ENCODE results near the gene DDX60. TPM values are rescaled to one million over a fixed set of nuclear protein-coding genes. Genes with fewer than 3 reads are reported as not detected.

The DDX60 gene
- total and polyA plus RNA-seq, 4 donors: 2.9 to 11.3 (median 7.0) TPM

DNA sequence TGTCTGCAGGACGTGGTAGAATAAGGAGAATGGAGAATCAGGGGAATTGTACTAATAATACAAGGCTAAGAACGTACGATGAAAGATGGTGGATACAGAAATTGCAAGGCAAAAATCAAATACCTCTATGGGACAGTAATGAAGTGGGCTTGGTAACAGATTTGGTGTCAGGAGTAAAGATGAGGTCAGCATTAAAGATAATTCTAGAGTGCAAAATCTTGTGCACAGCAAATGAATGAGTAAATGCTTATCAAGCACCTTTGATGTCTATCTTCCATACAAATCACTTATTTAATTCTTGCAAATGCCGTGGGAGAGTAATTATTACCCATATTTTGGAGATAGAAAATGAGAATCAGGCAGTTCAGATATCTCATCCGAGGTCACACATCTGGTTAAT is 70.9 kb downstream of the DDX60 start:
- TF ChIP-seq, protein P1, sequence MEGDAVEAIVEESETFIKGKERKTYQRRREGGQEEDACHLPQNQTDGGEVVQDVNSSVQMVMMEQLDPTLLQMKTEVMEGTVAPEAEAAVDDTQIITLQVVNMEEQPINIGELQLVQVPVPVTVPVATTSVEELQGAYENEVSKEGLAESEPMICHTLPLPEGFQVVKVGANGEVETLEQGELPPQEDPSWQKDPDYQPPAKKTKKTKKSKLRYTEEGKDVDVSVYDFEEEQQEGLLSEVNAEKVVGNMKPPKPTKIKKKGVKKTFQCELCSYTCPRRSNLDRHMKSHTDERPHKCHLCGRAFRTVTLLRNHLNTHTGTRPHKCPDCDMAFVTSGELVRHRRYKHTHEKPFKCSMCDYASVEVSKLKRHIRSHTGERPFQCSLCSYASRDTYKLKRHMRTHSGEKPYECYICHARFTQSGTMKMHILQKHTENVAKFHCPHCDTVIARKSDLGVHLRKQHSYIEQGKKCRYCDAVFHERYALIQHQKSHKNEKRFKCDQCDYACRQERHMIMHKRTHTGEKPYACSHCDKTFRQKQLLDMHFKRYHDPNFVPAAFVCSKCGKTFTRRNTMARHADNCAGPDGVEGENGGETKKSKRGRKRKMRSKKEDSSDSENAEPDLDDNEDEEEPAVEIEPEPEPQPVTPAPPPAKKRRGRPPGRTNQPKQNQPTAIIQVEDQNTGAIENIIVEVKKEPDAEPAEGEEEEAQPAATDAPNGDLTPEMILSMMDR (IDR thresholded peaks at IDR 0.05; ENCODE audit: low read depth, low read length, missing input control): no peak
- TF ChIP-seq JUND (IDR thresholded peaks at IDR 0.05) (no peak), RAD21 (IDR thresholded peaks at IDR 0.05) (no peak), SP1 (IDR thresholded peaks at IDR 0.05) (no peak), GABPA (IDR thresholded peaks at IDR 0.05 in 1 of 2, conservative IDR thresholded peaks at IDR 0.05 in 1 of 2) (no peak), HNF4G (IDR thresholded peaks at IDR 0.05) (no peak), FOXA1 (IDR thresholded peaks at IDR 0.05) (no peak), YY1 (IDR thresholded peaks at IDR 0.05) (no peak), FOXA2 (IDR thresholded peaks at IDR 0.05) (no peak), HNF4A (conservative IDR thresholded peaks at IDR 0.05) (no peak), NR2F2 (IDR thresholded peaks at IDR 0.05) (no peak), REST (IDR thresholded peaks at IDR 0.05) (no peak), RXRA (IDR thresholded peaks at IDR 0.05) (no peak), ZBTB33 (IDR thresholded peaks at IDR 0.05) (no peak)
- TF ChIP-seq, protein P2, sequence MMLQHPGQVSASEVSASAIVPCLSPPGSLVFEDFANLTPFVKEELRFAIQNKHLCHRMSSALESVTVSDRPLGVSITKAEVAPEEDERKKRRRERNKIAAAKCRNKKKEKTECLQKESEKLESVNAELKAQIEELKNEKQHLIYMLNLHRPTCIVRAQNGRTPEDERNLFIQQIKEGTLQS (IDR thresholded peaks at IDR 0.05): no peak
- TF ChIP-seq, protein P3, sequence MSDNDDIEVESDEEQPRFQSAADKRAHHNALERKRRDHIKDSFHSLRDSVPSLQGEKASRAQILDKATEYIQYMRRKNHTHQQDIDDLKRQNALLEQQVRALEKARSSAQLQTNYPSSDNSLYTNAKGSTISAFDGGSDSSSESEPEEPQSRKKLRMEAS (IDR thresholded peaks at IDR 0.05): no peak
- H3K9ac ChIP-seq (ENCODE audit: low read depth in 1 of 2, low read length in 2 of 2): no peak overlapping the region
- H3K36me3 ChIP-seq (ENCODE audit: control insufficient read depth in 4 of 4, insufficient read depth in 3 of 4, low read depth in 1 of 4, low read length in 3 of 4): peaks cover 5 to 45% (median 18%) of the 10 kb centered on the region in 4 donors
- H3K9me3 ChIP-seq (ENCODE audit: control insufficient read depth in 4 of 4, low read length in 3 of 4): no peaks in the 10 kb centered on the region
- DNase-seq (ENCODE audit: low spot score): no peak
- H3K4me1 ChIP-seq (ENCODE audit: control insufficient read depth in 4 of 4, insufficient read depth in 4 of 4, low read length in 3 of 4): no peaks in the 10 kb centered on the region
- H3K4me3 ChIP-seq (ENCODE audit: low read depth in 1 of 3, low read length in 3 of 3): no peak overlapping the region
- WGBS: 96% methylated on average over 5 of the region's 5 CpGs
- no peak overlapping the region for H3K27ac ChIP-seq (ENCODE audit: low read depth in 1 of 2, low read length in 2 of 2)
- H3K27me3 ChIP-seq (ENCODE audit: control insufficient read depth in 4 of 4, insufficient read depth in 4 of 4, low read length in 3 of 4): no peaks in the 10 kb centered on the region

DNA sequence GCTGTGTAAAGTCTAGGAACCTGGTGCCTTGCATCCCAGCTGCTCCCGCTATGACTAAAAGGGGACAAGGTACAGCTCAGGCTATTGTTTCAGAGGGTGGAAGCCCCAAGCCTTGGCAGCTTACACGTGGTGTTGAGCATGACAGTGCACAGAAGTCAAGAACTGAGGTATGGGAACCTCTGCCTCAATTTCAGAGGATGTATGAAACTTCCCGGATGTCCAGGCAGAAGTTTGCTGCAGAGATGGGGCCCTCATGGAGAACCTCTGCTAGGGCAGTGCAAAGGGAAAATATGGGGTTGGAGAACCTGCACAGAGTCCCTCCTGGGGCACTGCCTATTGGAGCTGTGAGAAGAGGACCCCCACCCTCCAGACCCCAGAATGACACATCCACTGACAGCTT is 76.6 kb downstream of the DDX60 start:
- Histone ChIP-seq H3K4me3 (ENCODE audit: low read depth in 1 of 3, low read length in 3 of 3) (no peak overlapping the region), H3K27me3 (ENCODE audit: control insufficient read depth in 4 of 4, insufficient read depth in 4 of 4, low read length in 3 of 4) (no peaks in the 10 kb centered on the region), H3K9ac (ENCODE audit: low read depth in 1 of 2, low read length in 2 of 2) (no peak overlapping the region), H3K9me3 (ENCODE audit: control insufficient read depth in 4 of 4, low read length in 3 of 4) (peaks cover 0 to 6% (median 4%) of the 10 kb centered on the region in 4 donors), H3K36me3 (ENCODE audit: control insufficient read depth in 4 of 4, insufficient read depth in 3 of 4, low read depth in 1 of 4, low read length in 3 of 4) (peaks cover 7 to 21% (median 10%) of the 10 kb centered on the region in 4 donors), H3K27ac (ENCODE audit: low read depth in 1 of 2, low read length in 2 of 2) (no peak overlapping the region), H3K4me1 (ENCODE audit: control insufficient read depth in 4 of 4, insufficient read depth in 4 of 4, low read length in 3 of 4) (no peaks in the 10 kb centered on the region)
- DNase-seq (ENCODE audit: low spot score): no peak
- TF ChIP-seq RAD21 (IDR thresholded peaks at IDR 0.05) (no peak), REST (IDR thresholded peaks at IDR 0.05) (no peak), FOXA2 (IDR thresholded peaks at IDR 0.05) (no peak)
- 77% methylated on average over 3 of the region's 3 CpGs for WGBS
